ENCODE data around the gene TTC33.

- TF ChIP-seq EZH2phosphoT487 (IDR thresholded peaks at IDR 0.05; ENCODE audit: insufficient read depth, low read depth) (no peak), EZH2 (IDR thresholded peaks at IDR 0.05; ENCODE audit: insufficient read depth, poor library complexity, severe bottlenecking) (no peak)
Measured at GRCh38 chr5:40678026-40678425, 77.7 kb downstream of the TTC33 start.

All from GM23248 (cell line).